Fibroblast of lung (primary cell): ENCODE data around the gene CLDN18.

Source experiments
- EZH2 ChIP-seq: IDR thresholded peaks from 2 replicates; pipeline ENCODE4 v1.5.1; 2012; ENCODE audit warnings: low read length, control low read depth, mild to moderate bottlenecking; ENCODE audit errors: missing control alignments
- TF ChIP-seq, protein P1 (sequence below), 2 donors: IDR thresholded peaks in 1 of 2; conservative IDR thresholded peaks in 1 of 2; 1 replicate in 1 of 2; 2 replicates in 1 of 2; pipeline ENCODE4 v1.5.1; 2011 to 2012; ENCODE audit warnings: low read length in 2 of 2, control low read depth in 1 of 2, inconsistent platforms in 1 of 2, low read depth in 1 of 2, mild to moderate bottlenecking in 1 of 2

GRCh38 chr3:138036572-138036971 is 26.6 kb downstream of the CLDN18 start:
- TF ChIP-seq, protein P1, sequence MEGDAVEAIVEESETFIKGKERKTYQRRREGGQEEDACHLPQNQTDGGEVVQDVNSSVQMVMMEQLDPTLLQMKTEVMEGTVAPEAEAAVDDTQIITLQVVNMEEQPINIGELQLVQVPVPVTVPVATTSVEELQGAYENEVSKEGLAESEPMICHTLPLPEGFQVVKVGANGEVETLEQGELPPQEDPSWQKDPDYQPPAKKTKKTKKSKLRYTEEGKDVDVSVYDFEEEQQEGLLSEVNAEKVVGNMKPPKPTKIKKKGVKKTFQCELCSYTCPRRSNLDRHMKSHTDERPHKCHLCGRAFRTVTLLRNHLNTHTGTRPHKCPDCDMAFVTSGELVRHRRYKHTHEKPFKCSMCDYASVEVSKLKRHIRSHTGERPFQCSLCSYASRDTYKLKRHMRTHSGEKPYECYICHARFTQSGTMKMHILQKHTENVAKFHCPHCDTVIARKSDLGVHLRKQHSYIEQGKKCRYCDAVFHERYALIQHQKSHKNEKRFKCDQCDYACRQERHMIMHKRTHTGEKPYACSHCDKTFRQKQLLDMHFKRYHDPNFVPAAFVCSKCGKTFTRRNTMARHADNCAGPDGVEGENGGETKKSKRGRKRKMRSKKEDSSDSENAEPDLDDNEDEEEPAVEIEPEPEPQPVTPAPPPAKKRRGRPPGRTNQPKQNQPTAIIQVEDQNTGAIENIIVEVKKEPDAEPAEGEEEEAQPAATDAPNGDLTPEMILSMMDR (conservative IDR thresholded peaks at IDR 0.05 in 1 of 2, IDR thresholded peaks at IDR 0.05 in 1 of 2; ENCODE audit: low read depth in 1 of 2, low read length in 2 of 2): no peak
- no peak for TF ChIP-seq EZH2
